Nephron (organoid): Measurements from ENCODE around the gene TLN1.
A peak's percentile ranks its signal among the peaks of the same experiment; 100 is the strongest.

Experiments
- H3K27ac Mint-ChIP-seq, 3 experiments: 2 replicates each; pipeline ENCODE4 v1.8.0; 2020; ENCODE audit warnings: mixed read lengths in 3 of 3, mild to moderate bottlenecking in 2 of 3, moderate library complexity in 1 of 3
- H3K27me3 Mint-ChIP-seq: 2 replicates; pipeline ENCODE4 v1.8.0; 2021; ENCODE audit warnings: low read depth, mild to moderate bottlenecking, moderate library complexity, mixed read lengths
- H3K36me3 Mint-ChIP-seq: 2 replicates; pipeline ENCODE4 v1.8.0; 2020; ENCODE audit warnings: low read depth, mixed read lengths
- H3K4me1 Mint-ChIP-seq: 2 replicates; pipeline ENCODE4 v1.8.0; 2020; ENCODE audit warnings: mixed read lengths
- H3K4me3 Mint-ChIP-seq, 3 experiments: 2 replicates each; pipeline ENCODE4 v1.8.0; 2020; ENCODE audit warnings: mild to moderate bottlenecking in 3 of 3, mixed read lengths in 3 of 3, moderate library complexity in 2 of 3
- H3K9me3 Mint-ChIP-seq: 2 replicates; pipeline ENCODE4 v1.8.0; 2020; ENCODE audit warnings: mixed read lengths
- CTCF ChIP-seq, 3 experiments: fragments of 200-600 bp; sonication (generic); IDR thresholded peaks; one replicate each; pipeline ENCODE4 v1.5.0; 2021; ENCODE audit warnings: antibody characterized with exemption in 3 of 3; ENCODE audit not compliant: unreplicated experiment in 3 of 3

The TLN1 gene

DNA sequence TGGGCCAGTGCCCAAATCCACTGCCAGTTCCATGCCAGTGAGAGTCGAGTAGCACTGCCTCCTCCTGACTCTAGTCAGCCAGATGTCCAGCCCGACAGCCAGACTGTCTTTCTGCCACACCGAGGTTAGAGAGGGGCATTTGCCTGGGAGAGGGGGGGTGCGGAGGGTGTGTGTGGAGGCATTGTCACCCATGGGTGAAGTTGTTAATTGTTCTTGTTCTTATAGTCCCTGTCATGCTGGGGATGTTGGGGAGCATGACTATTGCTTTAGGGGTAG is 18.2 kb upstream of the TLN1 start:
- Mint-ChIP-seq H3K9me3 (no peaks in the 10 kb centered on the region), H3K27ac (peak overlapping the region; percentile 86 to 96 (median 95)), H3K36me3 (peaks cover 44% of the 10 kb centered on the region), H3K4me1 (peaks cover 35% of the 10 kb centered on the region), H3K27me3 (no peaks in the 10 kb centered on the region), H3K4me3 (peak overlapping the region; percentile 94 to 97 (median 97))
- no peak for TF ChIP-seq CTCF (IDR thresholded peaks at IDR 0.05; ENCODE audit: unreplicated experiment in 3 of 3)

- Mint-ChIP-seq H3K36me3 (peaks cover 45% of the 10 kb centered on the region), H3K27me3 (no peaks in the 10 kb centered on the region), H3K4me1 (peaks cover 35% of the 10 kb centered on the region), H3K9me3 (no peaks in the 10 kb centered on the region), H3K27ac (peak overlapping the region; percentile 86 to 96 (median 95)), H3K4me3 (peak overlapping the region; percentile 94 to 97 (median 97))
- TF ChIP-seq CTCF (IDR thresholded peaks at IDR 0.05; ENCODE audit: unreplicated experiment in 3 of 3): no peak
These were observed 17.7 kb upstream of the TLN1 start for GRCh38 chr9:35749515-35750255.

GRCh38 chr9:35748858-35749514 is 17.0 kb upstream of the TLN1 start, which contains the start of the genes GBA2 and RGP1:
Gene GBA2, minus strand, starts transcription at chr9:35749228. Its CDS starts 524 bp downstream, at chr9:35748704.
Gene RGP1, plus strand, starts transcription at chr9:35749287. Its CDS starts 469 bp downstream, at chr9:35749756.
- Mint-ChIP-seq H3K36me3 (peaks cover 47% of the 10 kb centered on the region), H3K27me3 (no peaks in the 10 kb centered on the region), H3K4me1 (peaks cover 35% of the 10 kb centered on the region), H3K9me3 (no peaks in the 10 kb centered on the region), H3K27ac (peak within 1 kb of the TSS; percentile 86 to 96 (median 95)), H3K4me3 (peak within 1 kb of the TSS; percentile 94 to 97 (median 97))
- TF ChIP-seq CTCF (IDR thresholded peaks at IDR 0.05; ENCODE audit: unreplicated experiment in 3 of 3): no peak

DNA sequence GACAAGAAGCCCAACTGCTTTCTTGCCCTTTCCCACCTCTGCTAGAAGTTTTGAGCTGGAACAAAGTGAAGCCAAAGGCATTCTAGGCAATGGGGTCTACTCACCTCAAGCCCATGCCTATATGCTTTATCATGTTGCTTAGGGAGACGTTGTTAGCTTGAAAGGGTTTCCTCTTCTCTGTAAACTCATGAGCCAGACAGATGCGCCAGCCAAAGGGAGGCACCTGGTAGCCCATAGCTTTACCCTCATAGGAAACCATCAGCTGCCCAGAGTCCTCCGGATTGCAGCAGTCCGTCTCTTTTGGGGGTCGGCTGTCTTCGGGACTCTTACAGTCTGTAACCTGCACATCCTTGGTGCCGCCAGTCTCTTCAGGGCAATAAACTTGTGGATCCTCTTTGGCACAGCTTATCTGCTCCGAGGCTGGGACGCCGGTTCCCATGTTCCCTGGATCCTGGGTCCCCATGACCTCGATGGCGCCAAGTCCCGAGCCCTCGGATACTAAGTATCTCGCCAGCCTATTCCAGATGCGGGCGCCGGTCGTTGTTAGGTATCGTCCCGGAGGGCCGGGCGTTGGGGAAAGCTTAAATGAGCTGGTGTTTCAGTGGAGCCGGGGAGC is 16.4 kb upstream of the TLN1 start:
- Mint-ChIP-seq H3K27me3 (no peaks in the 10 kb centered on the region), H3K27ac (peak overlapping the region; percentile 64 to 85 (median 74)), H3K36me3 (peaks cover 44% of the 10 kb centered on the region), H3K9me3 (no peaks in the 10 kb centered on the region), H3K4me1 (peaks cover 38% of the 10 kb centered on the region), H3K4me3 (peak overlapping the region; percentile 93 to 96 (median 94))
- no peak for TF ChIP-seq CTCF (IDR thresholded peaks at IDR 0.05; ENCODE audit: unreplicated experiment in 3 of 3)

GRCh38 chr9:35746583-35746982 is 14.6 kb upstream of the TLN1 start:
- peaks cover 44% of the 10 kb centered on the region for H3K36me3 Mint-ChIP-seq
- no peaks in the 10 kb centered on the region for H3K9me3 Mint-ChIP-seq
- TF ChIP-seq CTCF (IDR thresholded peaks at IDR 0.05; ENCODE audit: unreplicated experiment in 3 of 3): no peak
- peak overlapping the region; percentile 93 to 96 (median 94) for H3K4me3 Mint-ChIP-seq
- peaks cover 40% of the 10 kb centered on the region for H3K4me1 Mint-ChIP-seq
- H3K27ac Mint-ChIP-seq: peak overlapping the region; percentile 61 to 74 (median 70)
- no peaks in the 10 kb centered on the region for H3K27me3 Mint-ChIP-seq
